ENCODE results near the gene TAX1BP1. TPM values are rescaled to one million over a fixed set of nuclear protein-coding genes. Genes with fewer than 3 reads are reported as not detected.

The TAX1BP1 gene
- total and polyA plus RNA-seq, 2 experiments from 2014 or later, result 56.5 to 87.9 TPM

- H3K36me3 Mint-ChIP-seq (ENCODE audit: low read depth), result no peaks in the 10 kb centered on the region; the same call in 2 of the 3 replicates
- no peak overlapping the region for H3K27ac Mint-ChIP-seq
- H3K4me3 ChIP-seq, result no peak overlapping the region
- H3K4me1 Mint-ChIP-seq, result peaks cover 13% of the 10 kb centered on the region
- H3K27ac ChIP-seq (ENCODE audit: low read depth), result no peak overlapping the region
- peaks cover 14% of the 10 kb centered on the region for H3K79me2 ChIP-seq (replicated peaks; ENCODE audit: insufficient read depth)
- DNase-seq (ENCODE audit: low spot score), result no peak
- no peaks in the 10 kb centered on the region for H3K36me3 ChIP-seq (ENCODE audit: insufficient read depth)
- H3K9me3 Mint-ChIP-seq, result no peaks in the 10 kb centered on the region; the same call in 2 of the 3 replicates
- H3F3A ChIP-seq (replicated peaks; ENCODE audit: low read depth), result no peaks in the 10 kb centered on the region
- no peak overlapping the region for H3K4me3 Mint-ChIP-seq
- ATAC-seq, result no peak
- H2AFZ ChIP-seq, result no peak overlapping the region
- no peaks in the 10 kb centered on the region for H4K20me1 ChIP-seq (replicated peaks; ENCODE audit: insufficient read depth)
- TF ChIP-seq REST (IDR thresholded peaks at IDR 0.05; ENCODE audit: unreplicated experiment), result no peak
- TF ChIP-seq, protein P1, sequence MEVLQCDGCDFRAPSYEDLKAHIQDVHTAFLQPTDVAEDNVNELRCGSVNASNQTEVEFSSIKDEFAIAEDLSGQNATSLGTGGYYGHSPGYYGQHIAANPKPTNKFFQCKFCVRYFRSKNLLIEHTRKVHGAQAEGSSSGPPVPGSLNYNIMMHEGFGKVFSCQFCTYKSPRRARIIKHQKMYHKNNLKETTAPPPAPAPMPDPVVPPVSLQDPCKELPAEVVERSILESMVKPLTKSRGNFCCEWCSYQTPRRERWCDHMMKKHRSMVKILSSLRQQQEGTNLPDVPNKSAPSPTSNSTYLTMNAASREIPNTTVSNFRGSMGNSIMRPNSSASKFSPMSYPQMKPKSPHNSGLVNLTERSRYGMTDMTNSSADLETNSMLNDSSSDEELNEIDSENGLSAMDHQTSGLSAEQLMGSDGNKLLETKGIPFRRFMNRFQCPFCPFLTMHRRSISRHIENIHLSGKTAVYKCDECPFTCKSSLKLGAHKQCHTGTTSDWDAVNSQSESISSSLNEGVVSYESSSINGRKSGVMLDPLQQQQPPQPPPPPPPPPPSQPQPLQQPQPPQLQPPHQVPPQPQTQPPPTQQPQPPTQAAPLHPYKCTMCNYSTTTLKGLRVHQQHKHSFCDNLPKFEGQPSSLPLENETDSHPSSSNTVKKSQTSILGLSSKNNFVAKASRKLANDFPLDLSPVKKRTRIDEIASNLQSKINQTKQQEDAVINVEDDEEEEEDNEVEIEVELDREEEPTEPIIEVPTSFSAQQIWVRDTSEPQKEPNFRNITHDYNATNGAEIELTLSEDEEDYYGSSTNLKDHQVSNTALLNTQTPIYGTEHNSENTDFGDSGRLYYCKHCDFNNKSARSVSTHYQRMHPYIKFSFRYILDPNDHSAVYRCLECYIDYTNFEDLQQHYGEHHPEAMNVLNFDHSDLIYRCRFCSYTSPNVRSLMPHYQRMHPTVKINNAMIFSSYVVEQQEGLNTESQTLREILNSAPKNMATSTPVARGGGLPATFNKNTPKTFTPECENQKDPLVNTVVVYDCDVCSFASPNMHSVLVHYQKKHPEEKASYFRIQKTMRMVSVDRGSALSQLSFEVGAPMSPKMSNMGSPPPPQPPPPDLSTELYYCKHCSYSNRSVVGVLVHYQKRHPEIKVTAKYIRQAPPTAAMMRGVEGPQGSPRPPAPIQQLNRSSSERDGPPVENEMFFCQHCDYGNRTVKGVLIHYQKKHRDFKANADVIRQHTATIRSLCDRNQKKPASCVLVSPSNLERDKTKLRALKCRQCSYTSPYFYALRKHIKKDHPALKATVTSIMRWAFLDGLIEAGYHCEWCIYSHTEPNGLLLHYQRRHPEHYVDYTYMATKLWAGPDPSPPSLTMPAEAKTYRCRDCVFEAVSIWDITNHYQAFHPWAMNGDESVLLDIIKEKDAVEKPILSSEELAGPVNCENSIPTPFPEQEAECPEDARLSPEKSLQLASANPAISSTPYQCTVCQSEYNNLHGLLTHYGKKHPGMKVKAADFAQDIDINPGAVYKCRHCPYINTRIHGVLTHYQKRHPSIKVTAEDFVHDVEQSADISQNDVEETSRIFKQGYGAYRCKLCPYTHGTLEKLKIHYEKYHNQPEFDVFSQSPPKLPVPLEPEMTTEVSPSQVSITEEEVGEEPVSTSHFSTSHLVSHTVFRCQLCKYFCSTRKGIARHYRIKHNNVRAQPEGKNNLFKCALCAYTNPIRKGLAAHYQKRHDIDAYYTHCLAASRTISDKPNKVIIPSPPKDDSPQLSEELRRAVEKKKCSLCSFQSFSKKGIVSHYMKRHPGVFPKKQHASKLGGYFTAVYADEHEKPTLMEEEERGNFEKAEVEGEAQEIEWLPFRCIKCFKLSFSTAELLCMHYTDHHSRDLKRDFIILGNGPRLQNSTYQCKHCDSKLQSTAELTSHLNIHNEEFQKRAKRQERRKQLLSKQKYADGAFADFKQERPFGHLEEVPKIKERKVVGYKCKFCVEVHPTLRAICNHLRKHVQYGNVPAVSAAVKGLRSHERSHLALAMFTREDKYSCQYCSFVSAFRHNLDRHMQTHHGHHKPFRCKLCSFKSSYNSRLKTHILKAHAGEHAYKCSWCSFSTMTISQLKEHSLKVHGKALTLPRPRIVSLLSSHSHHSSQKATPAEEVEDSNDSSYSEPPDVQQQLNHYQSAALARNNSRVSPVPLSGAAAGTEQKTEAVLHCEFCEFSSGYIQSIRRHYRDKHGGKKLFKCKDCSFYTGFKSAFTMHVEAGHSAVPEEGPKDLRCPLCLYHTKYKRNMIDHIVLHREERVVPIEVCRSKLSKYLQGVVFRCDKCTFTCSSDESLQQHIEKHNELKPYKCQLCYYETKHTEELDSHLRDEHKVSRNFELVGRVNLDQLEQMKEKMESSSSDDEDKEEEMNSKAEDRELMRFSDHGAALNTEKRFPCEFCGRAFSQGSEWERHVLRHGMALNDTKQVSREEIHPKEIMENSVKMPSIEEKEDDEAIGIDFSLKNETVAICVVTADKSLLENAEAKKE (CRISPR knock-in tag; IDR thresholded peaks at IDR 0.05), result no peak
- no peaks in the 10 kb centered on the region for H3K4me1 ChIP-seq (ENCODE audit: insufficient read depth)
- peaks cover 5% of the 10 kb centered on the region for H3K27me3 Mint-ChIP-seq (ENCODE audit: insufficient read depth, low read depth, poor library complexity)
- H3K4me2 ChIP-seq, result no peak overlapping the region
- H3K9me2 ChIP-seq (ENCODE audit: insufficient read depth), result no peaks in the 10 kb centered on the region
- no peaks in the 10 kb centered on the region for H3K27me3 ChIP-seq (ENCODE audit: insufficient read depth)
These were observed 2.8 kb upstream of the TAX1BP1 start for GRCh38 chr7:27737178-27737577.
